ENCODE results near the gene ATXN1. TPM values are rescaled to one million over a fixed set of nuclear protein-coding genes. Genes with fewer than 3 reads are reported as not detected.

The ATXN1 gene
- total RNA-seq, 1 donor from 2014 or later: 6.1 TPM

DNA sequence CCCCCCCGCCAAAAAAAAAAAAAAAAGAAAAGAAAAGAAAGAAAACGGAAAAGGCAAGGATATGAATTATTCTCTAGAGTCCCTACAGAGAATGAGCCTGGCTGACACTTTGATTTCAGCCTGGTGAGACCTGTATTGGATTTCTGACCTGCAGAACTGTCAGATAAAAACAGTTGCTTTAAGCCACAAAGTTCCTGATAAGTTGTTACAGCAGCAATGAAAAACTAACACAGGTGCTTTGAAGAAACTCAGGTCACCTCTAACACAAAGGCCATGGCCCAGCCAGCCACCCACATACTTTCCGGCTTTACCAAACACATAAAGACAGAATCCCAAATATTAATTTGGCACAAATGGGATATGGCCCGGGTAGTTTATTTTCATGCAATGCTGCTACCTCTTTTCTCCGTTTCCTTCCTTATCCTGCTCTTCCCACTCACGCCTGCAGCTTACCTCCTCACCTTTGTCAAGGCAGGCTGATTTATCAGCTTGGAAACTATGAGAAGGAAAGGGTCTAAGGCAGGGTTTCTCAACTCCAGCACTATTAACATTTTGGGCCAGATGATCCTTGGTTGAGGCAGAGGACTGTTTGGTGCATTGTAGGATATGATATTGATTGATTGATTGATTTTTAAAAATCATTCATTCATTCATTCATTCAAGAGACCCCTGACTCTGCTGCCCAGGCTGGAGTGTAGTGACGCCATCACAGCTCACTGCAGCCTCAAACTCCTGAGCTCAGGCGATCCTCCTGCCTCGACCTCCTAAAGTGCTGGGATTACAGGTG, 88.1 kb downstream of the ATXN1 start:
- no peak for DNase-seq (ENCODE audit: low read depth)
- H3K4me3 ChIP-seq (ENCODE audit: low read depth, low read length): no peak overlapping the region
- TF ChIP-seq, protein P1, sequence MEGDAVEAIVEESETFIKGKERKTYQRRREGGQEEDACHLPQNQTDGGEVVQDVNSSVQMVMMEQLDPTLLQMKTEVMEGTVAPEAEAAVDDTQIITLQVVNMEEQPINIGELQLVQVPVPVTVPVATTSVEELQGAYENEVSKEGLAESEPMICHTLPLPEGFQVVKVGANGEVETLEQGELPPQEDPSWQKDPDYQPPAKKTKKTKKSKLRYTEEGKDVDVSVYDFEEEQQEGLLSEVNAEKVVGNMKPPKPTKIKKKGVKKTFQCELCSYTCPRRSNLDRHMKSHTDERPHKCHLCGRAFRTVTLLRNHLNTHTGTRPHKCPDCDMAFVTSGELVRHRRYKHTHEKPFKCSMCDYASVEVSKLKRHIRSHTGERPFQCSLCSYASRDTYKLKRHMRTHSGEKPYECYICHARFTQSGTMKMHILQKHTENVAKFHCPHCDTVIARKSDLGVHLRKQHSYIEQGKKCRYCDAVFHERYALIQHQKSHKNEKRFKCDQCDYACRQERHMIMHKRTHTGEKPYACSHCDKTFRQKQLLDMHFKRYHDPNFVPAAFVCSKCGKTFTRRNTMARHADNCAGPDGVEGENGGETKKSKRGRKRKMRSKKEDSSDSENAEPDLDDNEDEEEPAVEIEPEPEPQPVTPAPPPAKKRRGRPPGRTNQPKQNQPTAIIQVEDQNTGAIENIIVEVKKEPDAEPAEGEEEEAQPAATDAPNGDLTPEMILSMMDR (conservative IDR thresholded peaks at IDR 0.05; ENCODE audit: low read depth, low read length): no peak

DNA sequence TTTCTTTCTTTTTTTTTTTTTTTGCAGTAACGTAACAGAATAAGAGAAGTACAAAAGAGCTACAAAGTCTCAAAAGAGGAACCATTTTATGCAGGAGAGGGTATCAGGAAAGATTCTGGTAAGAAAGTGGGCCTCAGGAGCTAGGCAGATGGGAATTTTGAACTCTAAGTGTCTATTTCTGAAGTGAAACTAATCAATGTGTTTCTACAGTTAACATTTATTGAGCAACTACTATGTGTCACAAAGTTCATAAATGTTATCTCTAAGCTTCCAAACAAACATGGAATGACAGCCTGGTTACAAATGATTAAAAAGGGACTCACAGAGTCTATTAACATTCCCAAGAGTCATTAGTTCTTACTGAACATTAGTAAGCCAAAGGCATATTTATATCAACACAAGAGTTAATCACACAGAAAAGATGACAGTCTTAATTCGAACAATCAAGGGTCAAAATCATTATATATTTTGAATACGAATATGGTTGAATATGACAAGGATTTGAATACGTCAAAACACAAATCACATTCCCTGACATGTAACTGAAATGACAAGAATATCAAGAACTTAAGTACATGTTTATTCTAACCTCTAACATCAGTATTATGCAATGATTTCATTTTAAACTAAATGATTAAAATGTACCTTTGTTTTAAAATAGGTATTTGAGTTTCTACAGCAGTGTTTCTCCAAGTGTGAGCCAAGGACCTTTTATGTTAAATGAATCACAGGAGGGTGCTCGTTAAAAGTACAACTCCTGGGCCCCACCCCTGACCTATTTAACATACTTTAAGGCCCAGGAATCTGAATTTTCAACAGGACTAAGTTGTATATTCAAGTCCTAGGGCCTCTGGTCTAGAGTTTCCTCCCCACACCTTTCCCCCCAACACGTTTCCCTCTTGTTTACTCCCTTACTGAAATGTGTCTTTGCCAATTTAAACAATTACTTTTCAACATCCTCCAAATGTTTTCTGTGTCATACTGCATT, 89.7 kb downstream of the ATXN1 start:
- H3K4me3 ChIP-seq (ENCODE audit: low read depth, low read length): no peak overlapping the region
- no peak for DNase-seq (ENCODE audit: low read depth)
- TF ChIP-seq, protein P1 (conservative IDR thresholded peaks at IDR 0.05; ENCODE audit: low read depth, low read length): no peak

DNA sequence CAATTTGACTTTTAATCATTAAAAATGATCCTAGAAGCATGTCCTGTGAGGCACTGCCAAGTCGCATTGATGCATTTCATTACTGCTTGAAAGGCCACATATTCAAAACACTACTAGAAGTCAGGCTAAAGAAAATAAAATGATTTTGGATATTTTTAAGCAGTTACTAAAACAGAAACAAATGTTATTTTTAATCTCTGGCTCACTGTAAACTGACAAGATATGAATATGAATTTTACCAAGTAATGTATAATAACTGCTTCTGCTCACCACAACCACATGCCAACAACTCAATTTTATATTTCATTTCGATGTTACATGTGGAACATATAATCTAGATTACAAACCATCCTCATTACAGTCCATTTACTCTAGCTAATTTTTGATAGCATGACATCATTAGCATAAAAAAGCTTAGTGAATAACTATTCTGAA, 90.6 kb downstream of the ATXN1 start:
- no peak for DNase-seq (ENCODE audit: low read depth)

DNA sequence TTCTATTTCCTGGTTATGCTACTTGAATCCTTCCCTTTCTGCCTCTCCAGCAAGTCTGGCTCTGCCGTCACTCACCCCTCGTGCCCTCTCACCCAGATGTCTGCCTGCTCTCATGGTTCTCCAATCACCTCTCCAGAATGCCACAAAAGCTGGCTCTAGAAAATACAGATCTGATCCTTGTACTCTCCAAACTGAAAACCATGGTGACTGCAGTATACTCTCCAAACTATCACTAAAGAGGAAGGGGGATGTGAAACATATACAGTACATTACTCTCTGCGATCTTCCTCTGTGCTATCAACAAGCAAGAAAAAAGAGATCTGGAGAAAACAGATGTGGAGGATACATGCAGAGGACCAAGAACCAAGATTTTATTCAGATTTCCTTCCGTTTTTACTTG, 91.1 kb downstream of the ATXN1 start:
- H3K4me3 ChIP-seq (ENCODE audit: low read depth, low read length): no peak overlapping the region
- no peak for DNase-seq (ENCODE audit: low read depth)
- TF ChIP-seq, protein P1 (conservative IDR thresholded peaks at IDR 0.05; ENCODE audit: low read depth, low read length): no peak

More for the DNA sequence above, 90.6 kb downstream of the ATXN1 start:
- TF ChIP-seq, protein P1 (conservative IDR thresholded peaks at IDR 0.05; ENCODE audit: low read depth, low read length): no peak
- no peak overlapping the region for H3K4me3 ChIP-seq (ENCODE audit: low read depth, low read length)

DNA sequence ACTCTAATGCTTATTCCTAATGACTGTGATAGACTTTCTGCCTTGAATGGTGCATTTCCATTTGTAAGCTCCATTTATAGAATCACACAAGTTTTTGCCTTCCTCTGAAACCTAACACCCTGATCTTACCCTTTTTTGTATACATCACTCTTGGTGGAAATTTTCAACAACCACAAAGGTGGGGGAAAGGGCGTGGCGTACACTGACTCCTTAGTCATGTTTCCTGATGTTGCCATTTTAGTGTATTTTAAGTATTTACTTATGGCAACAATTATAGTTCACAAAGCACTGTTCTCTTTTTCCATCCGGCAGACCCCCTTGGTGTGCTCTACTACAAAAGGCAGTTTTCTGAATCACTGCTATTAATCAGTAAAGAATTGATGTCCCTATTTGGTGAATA, 92.0 kb downstream of the ATXN1 start:
- H3K4me3 ChIP-seq (ENCODE audit: low read depth, low read length): no peak overlapping the region
- DNase-seq (ENCODE audit: low read depth): no peak
- TF ChIP-seq, protein P1 (conservative IDR thresholded peaks at IDR 0.05; ENCODE audit: low read depth, low read length): no peak

DNA sequence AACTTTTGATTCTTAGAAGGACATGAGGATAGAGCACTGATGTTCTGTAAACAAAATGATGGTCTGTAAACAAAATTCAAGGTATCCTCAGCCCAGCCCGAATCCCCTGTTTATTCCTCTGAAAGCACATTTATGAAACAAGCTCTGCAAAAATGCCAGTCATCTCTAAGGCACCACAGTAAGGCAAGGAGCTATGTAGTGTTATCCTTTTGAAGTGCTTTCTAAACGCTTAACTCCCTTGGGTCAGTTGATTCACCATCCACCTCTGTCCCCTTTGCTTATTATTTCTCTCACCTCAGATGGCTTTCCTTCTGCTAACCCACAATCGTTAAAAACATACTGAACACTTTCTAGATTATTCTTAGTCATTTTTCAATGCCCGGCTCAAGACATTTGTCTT, 93.8 kb downstream of the ATXN1 start:
- TF ChIP-seq, protein P1 (conservative IDR thresholded peaks at IDR 0.05; ENCODE audit: low read depth, low read length): no peak
- no peak overlapping the region for H3K4me3 ChIP-seq (ENCODE audit: low read depth, low read length)
- no peak for DNase-seq (ENCODE audit: low read depth)

All from epithelial cell of proximal tubule (primary cell).